ENCODE measurements around the gene SLC15A1.

Gene SLC15A1

DNA sequence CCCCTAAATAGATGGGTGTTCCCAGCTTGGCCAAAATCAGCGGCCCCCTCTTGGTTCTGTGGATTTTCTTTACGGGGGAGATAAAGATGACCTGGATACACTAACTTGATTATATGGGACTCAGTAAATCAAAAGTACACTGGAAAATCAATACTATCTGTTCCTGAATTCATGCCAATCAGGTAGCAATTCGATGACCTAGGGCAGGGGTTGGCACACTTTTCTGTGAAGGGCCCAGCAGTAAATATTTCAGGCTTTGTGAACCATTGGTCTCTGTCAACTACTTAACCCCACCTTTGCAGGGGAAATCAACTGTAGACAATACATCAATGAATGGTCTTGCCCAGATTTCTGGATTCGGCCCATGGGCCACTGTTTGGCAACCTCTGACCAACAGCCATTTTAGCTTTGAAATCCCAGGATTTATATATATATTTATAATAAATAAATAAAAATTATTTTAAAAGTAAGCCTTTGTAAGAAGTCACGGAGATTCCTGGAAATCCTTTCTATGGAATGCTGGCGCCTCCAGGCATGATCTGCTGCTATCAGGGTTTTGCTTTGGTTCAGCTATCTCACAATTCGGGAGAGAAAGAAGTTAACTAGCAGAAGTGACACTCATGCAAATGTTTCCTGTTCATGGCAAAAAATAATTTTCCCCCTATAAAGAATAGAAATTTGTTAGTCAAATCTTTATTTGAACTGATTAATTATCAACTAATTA lies 32.8 kb downstream of the SLC15A1 start:
- Histone ChIP-seq H3K23ac (ENCODE audit: low read length) (no peak overlapping the region), H3K18ac (ENCODE audit: low read length) (no peak overlapping the region), H4K8ac (ENCODE audit: low read depth, low read length) (no peak overlapping the region), H3K56ac (ENCODE audit: low read length) (no peak overlapping the region), H2BK15ac (replicated peaks; ENCODE audit: low read depth) (no peak overlapping the region), H2AK5ac (ENCODE audit: low read length) (no peak overlapping the region), H3K4me3 (ENCODE audit: low read length) (no peak overlapping the region), H4K5ac (ENCODE audit: low read length) (no peak overlapping the region), H3K9ac (ENCODE audit: low read length) (no peak overlapping the region), H3K79me1 (ENCODE audit: low read length) (no peaks in the 10 kb centered on the region), H2BK120ac (ENCODE audit: low read depth, low read length) (no peak overlapping the region), H2BK5ac (ENCODE audit: low read length) (no peak overlapping the region), H3K79me2 (ENCODE audit: control insufficient read depth, insufficient read depth, low read length) (no peaks in the 10 kb centered on the region), H3K27me3 (ENCODE audit: insufficient read depth, low read length, poor library complexity) (no peaks in the 10 kb centered on the region), H3K4me1 (ENCODE audit: control insufficient read depth, low read depth, low read length) (no peaks in the 10 kb centered on the region), H3K4ac (ENCODE audit: low read depth, low read length) (no peak overlapping the region), H3K27ac (ENCODE audit: low read depth, low read length) (no peak overlapping the region), H3K36me3 (ENCODE audit: control insufficient read depth, insufficient read depth, low read length) (no peaks in the 10 kb centered on the region), H3K4me2 (ENCODE audit: low read length) (no peak overlapping the region)
- peak; percentile 44 for DNase-seq
- no CpG with 5 or more reads among the region's 7 CpGs for WGBS (ENCODE audit: extremely low coverage, insufficient coverage, low lambda C conversion rate)

DNA sequence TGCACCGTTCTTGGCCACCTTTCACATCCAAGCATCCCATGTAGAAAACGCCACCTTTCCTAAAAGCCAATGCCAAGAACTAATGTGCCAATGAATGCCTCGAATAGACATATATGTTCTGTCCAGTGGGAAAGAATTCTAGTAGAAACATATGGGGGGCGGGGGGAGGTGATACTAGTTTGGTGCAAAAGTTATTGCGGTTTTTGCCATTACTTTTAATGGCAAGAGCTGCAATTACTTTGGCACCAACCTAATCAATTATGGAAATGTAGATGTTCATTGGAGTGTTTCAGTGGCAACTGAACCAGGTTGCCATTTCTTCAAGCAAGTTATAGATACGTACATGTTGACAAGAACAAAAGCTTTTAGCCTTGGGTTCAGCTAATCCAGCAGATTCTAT lies 34.6 kb downstream of the SLC15A1 start:
- no peak overlapping the region for H3K4ac ChIP-seq (ENCODE audit: low read depth, low read length)
- H3K56ac ChIP-seq (ENCODE audit: low read length), result no peak overlapping the region
- H3K18ac ChIP-seq (ENCODE audit: low read length), result no peak overlapping the region
- no peak overlapping the region for H2AK5ac ChIP-seq (ENCODE audit: low read length)
- H3K27ac ChIP-seq (ENCODE audit: low read depth, low read length), result no peak overlapping the region
- H3K79me2 ChIP-seq (ENCODE audit: control insufficient read depth, insufficient read depth, low read length), result no peaks in the 10 kb centered on the region
- H3K27me3 ChIP-seq (ENCODE audit: insufficient read depth, low read length, poor library complexity), result no peaks in the 10 kb centered on the region
- no peak overlapping the region for H3K9ac ChIP-seq (ENCODE audit: low read length)
- H3K4me1 ChIP-seq (ENCODE audit: control insufficient read depth, low read depth, low read length), result no peaks in the 10 kb centered on the region
- H2BK120ac ChIP-seq (ENCODE audit: low read depth, low read length), result no peak overlapping the region
- H3K23ac ChIP-seq (ENCODE audit: low read length), result no peak overlapping the region
- no peaks in the 10 kb centered on the region for H3K36me3 ChIP-seq (ENCODE audit: control insufficient read depth, insufficient read depth, low read length)
- no peak overlapping the region for H3K4me3 ChIP-seq (ENCODE audit: low read length)
- H2BK5ac ChIP-seq (ENCODE audit: low read length), result no peak overlapping the region
- no peak overlapping the region for H3K4me2 ChIP-seq (ENCODE audit: low read length)
- H4K8ac ChIP-seq (ENCODE audit: low read depth, low read length), result no peak overlapping the region
- no peak overlapping the region for H4K5ac ChIP-seq (ENCODE audit: low read length)
- DNase-seq, result no peak
- no peaks in the 10 kb centered on the region for H3K79me1 ChIP-seq (ENCODE audit: low read length)
- H2BK15ac ChIP-seq (replicated peaks; ENCODE audit: low read depth), result no peak overlapping the region
- no CpG with 5 or more reads among the region's 6 CpGs for WGBS (ENCODE audit: extremely low coverage, insufficient coverage, low lambda C conversion rate)

DNA sequence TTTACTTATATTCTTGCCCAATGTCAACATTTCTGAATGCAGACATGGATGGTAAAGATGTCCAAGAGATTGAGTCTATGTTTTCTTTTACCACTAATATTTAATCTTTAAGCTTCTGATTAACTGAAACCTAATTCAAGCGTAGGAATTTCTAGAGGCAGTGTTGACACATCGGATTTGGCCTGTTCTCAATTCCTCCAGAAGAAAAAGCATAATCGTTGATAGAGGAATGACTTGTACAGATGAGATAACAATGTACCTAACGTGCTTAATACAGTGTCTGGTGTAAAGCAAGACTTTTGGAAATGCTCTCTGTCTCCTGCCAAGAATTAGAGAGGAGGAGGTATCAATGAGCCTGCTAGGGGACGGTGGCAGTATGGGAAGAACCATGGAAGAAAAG lies 35.2 kb downstream of the SLC15A1 start:
- H3K56ac ChIP-seq (ENCODE audit: low read length), result no peak overlapping the region
- H3K4me3 ChIP-seq (ENCODE audit: low read length), result no peak overlapping the region
- no peak overlapping the region for H2BK120ac ChIP-seq (ENCODE audit: low read depth, low read length)
- no peaks in the 10 kb centered on the region for H3K79me1 ChIP-seq (ENCODE audit: low read length)
- no peaks in the 10 kb centered on the region for H3K27me3 ChIP-seq (ENCODE audit: insufficient read depth, low read length, poor library complexity)
- H2BK15ac ChIP-seq (replicated peaks; ENCODE audit: low read depth), result no peak overlapping the region
- no peak for DNase-seq
- no peaks in the 10 kb centered on the region for H3K36me3 ChIP-seq (ENCODE audit: control insufficient read depth, insufficient read depth, low read length)
- no peak overlapping the region for H4K5ac ChIP-seq (ENCODE audit: low read length)
- H3K79me2 ChIP-seq (ENCODE audit: control insufficient read depth, insufficient read depth, low read length), result no peaks in the 10 kb centered on the region
- no peak overlapping the region for H3K9ac ChIP-seq (ENCODE audit: low read length)
- no peak overlapping the region for H3K4ac ChIP-seq (ENCODE audit: low read depth, low read length)
- no CpG with 5 or more reads among the region's 5 CpGs for WGBS (ENCODE audit: extremely low coverage, insufficient coverage, low lambda C conversion rate)
- H3K27ac ChIP-seq (ENCODE audit: low read depth, low read length), result no peak overlapping the region
- H3K4me1 ChIP-seq (ENCODE audit: control insufficient read depth, low read depth, low read length), result no peaks in the 10 kb centered on the region
- no peak overlapping the region for H4K8ac ChIP-seq (ENCODE audit: low read depth, low read length)
- no peak overlapping the region for H3K4me2 ChIP-seq (ENCODE audit: low read length)
- no peak overlapping the region for H2AK5ac ChIP-seq (ENCODE audit: low read length)
- H3K23ac ChIP-seq (ENCODE audit: low read length), result no peak overlapping the region
- H3K18ac ChIP-seq (ENCODE audit: low read length), result no peak overlapping the region
- H2BK5ac ChIP-seq (ENCODE audit: low read length), result no peak overlapping the region

- Histone ChIP-seq H3K4ac (ENCODE audit: low read depth, low read length) (no peak overlapping the region), H3K9ac (ENCODE audit: low read length) (no peak overlapping the region), H2BK5ac (ENCODE audit: low read length) (no peak overlapping the region), H3K4me3 (ENCODE audit: low read length) (no peak overlapping the region), H3K36me3 (ENCODE audit: control insufficient read depth, insufficient read depth, low read length) (no peaks in the 10 kb centered on the region), H3K4me2 (ENCODE audit: low read length) (no peak overlapping the region), H3K27me3 (ENCODE audit: insufficient read depth, low read length, poor library complexity) (no peaks in the 10 kb centered on the region), H4K5ac (ENCODE audit: low read length) (no peak overlapping the region), H2AK5ac (ENCODE audit: low read length) (no peak overlapping the region), H3K79me1 (ENCODE audit: low read length) (no peaks in the 10 kb centered on the region), H3K18ac (ENCODE audit: low read length) (no peak overlapping the region), H3K23ac (ENCODE audit: low read length) (no peak overlapping the region), H3K79me2 (ENCODE audit: control insufficient read depth, insufficient read depth, low read length) (no peaks in the 10 kb centered on the region), H2BK120ac (ENCODE audit: low read depth, low read length) (no peak overlapping the region), H2BK15ac (replicated peaks; ENCODE audit: low read depth) (no peak overlapping the region), H4K8ac (ENCODE audit: low read depth, low read length) (no peak overlapping the region), H3K4me1 (ENCODE audit: control insufficient read depth, low read depth, low read length) (no peaks in the 10 kb centered on the region), H3K56ac (ENCODE audit: low read length) (no peak overlapping the region), H3K27ac (ENCODE audit: low read depth, low read length) (no peak overlapping the region)
- no peak for DNase-seq
- whole genome bisulfite sequencing (ENCODE audit: extremely low coverage, insufficient coverage, low lambda C conversion rate), result no CpG with 5 or more reads among the region's 7 CpGs
Measured at GRCh38 chr13:98710521-98710920, 42.0 kb downstream of the SLC15A1 start.

- no peak overlapping the region for H3K18ac ChIP-seq (ENCODE audit: low read length)
- no peak overlapping the region for H3K56ac ChIP-seq (ENCODE audit: low read length)
- H3K23ac ChIP-seq (ENCODE audit: low read length), result no peak overlapping the region
- H2BK120ac ChIP-seq (ENCODE audit: low read depth, low read length), result no peak overlapping the region
- no peak overlapping the region for H3K27ac ChIP-seq (ENCODE audit: low read depth, low read length)
- H3K27me3 ChIP-seq (ENCODE audit: insufficient read depth, low read length, poor library complexity), result no peaks in the 10 kb centered on the region
- no peaks in the 10 kb centered on the region for H3K79me1 ChIP-seq (ENCODE audit: low read length)
- H2BK5ac ChIP-seq (ENCODE audit: low read length), result no peak overlapping the region
- no peaks in the 10 kb centered on the region for H3K4me1 ChIP-seq (ENCODE audit: control insufficient read depth, low read depth, low read length)
- H3K79me2 ChIP-seq (ENCODE audit: control insufficient read depth, insufficient read depth, low read length), result no peaks in the 10 kb centered on the region
- no peaks in the 10 kb centered on the region for H3K36me3 ChIP-seq (ENCODE audit: control insufficient read depth, insufficient read depth, low read length)
- H3K4ac ChIP-seq (ENCODE audit: low read depth, low read length), result no peak overlapping the region
- no peak overlapping the region for H3K4me2 ChIP-seq (ENCODE audit: low read length)
- no peak overlapping the region for H3K9ac ChIP-seq (ENCODE audit: low read length)
- no peak overlapping the region for H4K8ac ChIP-seq (ENCODE audit: low read depth, low read length)
- no peak for DNase-seq
- H3K4me3 ChIP-seq (ENCODE audit: low read length), result no peak overlapping the region
- H2AK5ac ChIP-seq (ENCODE audit: low read length), result no peak overlapping the region
- H2BK15ac ChIP-seq (replicated peaks; ENCODE audit: low read depth), result no peak overlapping the region
- WGBS (ENCODE audit: extremely low coverage, insufficient coverage, low lambda C conversion rate), result no CpG with 5 or more reads among the region's 7 CpGs
- H4K5ac ChIP-seq (ENCODE audit: low read length), result no peak overlapping the region
Measured at GRCh38 chr13:98707281-98707999, 45.0 kb downstream of the SLC15A1 start.
